HUDEP-2 (cell line): ENCODE results near the gene CAMTA1.
"Not testable (repeated sequence)": the region's sequence is repeated elsewhere in the genome, so short reads cannot be mapped to it uniquely, and the experiment has no call there.

ENCODE experiments used
- DNase-seq, 76 experiments: peaks; one replicate each; lab custom pipeline; 2025; ENCODE audit not compliant: unreplicated experiment in 76 of 76; lab: John Stamatoyannopoulos, UW

Gene CAMTA1

GRCh38 chr1:7684132-7684531 lies 898.9 kb downstream of the CAMTA1 start:
- DNase-seq, result no peak

GRCh38 chr1:7684861-7685635 lies 899.8 kb downstream of the CAMTA1 start:
- no peak for DNase-seq

GRCh38 chr1:7686301-7686850 lies 901.1 kb downstream of the CAMTA1 start:
- no peak for DNase-seq

- no peak for DNase-seq
Observed at GRCh38 chr1:7687411-7687810, 902.2 kb downstream of the CAMTA1 start.

- DNase-seq, result no peak
Observed at GRCh38 chr1:7688659-7689058, 903.4 kb downstream of the CAMTA1 start.

- not testable (repeated sequence) for DNase-seq
Observed at GRCh38 chr1:7689307-7689706, 904.1 kb downstream of the CAMTA1 start.

- DNase-seq, result no peak
Observed at GRCh38 chr1:7690076-7690475, 904.8 kb downstream of the CAMTA1 start.

- DNase-seq, result no peak
Observed at GRCh38 chr1:7690496-7691182, 905.4 kb downstream of the CAMTA1 start.

GRCh38 chr1:7691576-7691975 lies 906.3 kb downstream of the CAMTA1 start:
- DNase-seq, result no peak

- DNase-seq, result no peak
Observed at GRCh38 chr1:7692005-7692404, 906.8 kb downstream of the CAMTA1 start.

- not testable (repeated sequence) for DNase-seq
Observed at GRCh38 chr1:7693037-7693436, 907.8 kb downstream of the CAMTA1 start.

- no peak for DNase-seq
Observed at GRCh38 chr1:7693662-7694061, 908.4 kb downstream of the CAMTA1 start.

GRCh38 chr1:7694600-7695496 lies 909.6 kb downstream of the CAMTA1 start:
- DNase-seq, result no peak

- no peak for DNase-seq
Observed at GRCh38 chr1:7695497-7696117, 910.4 kb downstream of the CAMTA1 start.

GRCh38 chr1:7698641-7699040 lies 913.4 kb downstream of the CAMTA1 start:
- no peak for DNase-seq

- DNase-seq, result no peak
Observed at GRCh38 chr1:7702365-7702764, 917.1 kb downstream of the CAMTA1 start.

- DNase-seq, result no peak
Observed at GRCh38 chr1:7703321-7704213, 918.3 kb downstream of the CAMTA1 start.

- DNase-seq, result peak in 73 of 76 experiments; percentile 14 to 91 (median 74)
Observed at GRCh38 chr1:7704214-7705047, 919.2 kb downstream of the CAMTA1 start.
